Activated naive CD8-positive, alpha-beta T cell treated with anti-CD3 and anti-CD28 coated beads, Interleukin-2, amount 50 U/mL, for 24 hours (primary cell): ENCODE measurements around the gene PLA2G1B.

Source experiments
- ATAC-seq: fragments of 150-1000 bp; cut with Tn5 transposase; one replicate; pipeline ENCODE4 v1.10.0; 2021
- DNase-seq: peaks from one replicate; pipeline ENCODE4 v3.0.0; 2021
- H3K27ac Mint-ChIP-seq: one replicate; pipeline ENCODE4 v1.8.0; 2021; ENCODE audit warnings: mild to moderate bottlenecking, mixed read lengths
- H3K27me3 Mint-ChIP-seq: one replicate; pipeline ENCODE4 v1.8.0; 2021; ENCODE audit warnings: mixed read lengths
- H3K36me3 Mint-ChIP-seq: one replicate; pipeline ENCODE4 v1.8.0; 2021; ENCODE audit warnings: low read depth, mixed read lengths
- H3K4me1 Mint-ChIP-seq: one replicate; pipeline ENCODE4 v1.8.0; 2021; ENCODE audit warnings: mixed read lengths
- H3K4me3 Mint-ChIP-seq: one replicate; pipeline ENCODE4 v1.8.0; 2021; ENCODE audit warnings: mild to moderate bottlenecking, moderate library complexity, mixed read lengths
- H3K9me3 Mint-ChIP-seq: one replicate; pipeline ENCODE4 v1.8.0; 2021; ENCODE audit warnings: mixed read lengths

The PLA2G1B gene

GRCh38 chr12:120278137-120279069, 49.2 kb downstream of the PLA2G1B start:
- Mint-ChIP-seq H3K9me3 (no peaks in the 10 kb centered on the region), H3K36me3 (no peaks in the 10 kb centered on the region), H3K4me1 (no peaks in the 10 kb centered on the region), H3K4me3 (no peak overlapping the region), H3K27me3 (no peaks in the 10 kb centered on the region), H3K27ac (no peak overlapping the region)
- DNase-seq, result no peak
- no peak for ATAC-seq

- H3K36me3 Mint-ChIP-seq, result no peaks in the 10 kb centered on the region
- no peak overlapping the region for H3K4me3 Mint-ChIP-seq
- DNase-seq (no peak), ATAC-seq (no peak)
- no peaks in the 10 kb centered on the region for H3K27me3 Mint-ChIP-seq
- no peak overlapping the region for H3K27ac Mint-ChIP-seq
- H3K4me1 Mint-ChIP-seq, result no peaks in the 10 kb centered on the region
- H3K9me3 Mint-ChIP-seq, result no peaks in the 10 kb centered on the region
Measured at GRCh38 chr12:120276734-120277133, 50.8 kb downstream of the PLA2G1B start.
